ENCODE data around the gene PDAP1.

PDAP1 gene

GRCh38 chr7:99398891-99399445 is 9.4 kb downstream of the PDAP1 start:
- DNase-seq (ENCODE audit: low read depth), result no peak

GRCh38 chr7:99397297-99397983 is 11.0 kb downstream of the PDAP1 start:
- TF ChIP-seq POLR2A (IDR thresholded peaks at IDR 0.05; ENCODE audit: extremely low read depth, insufficient read length) (no peak), CTCF (IDR thresholded peaks at IDR 0.05; ENCODE audit: low read depth, low read length) (no peak), MYC (IDR thresholded peaks at IDR 0.05; ENCODE audit: low read depth, low read length) (no peak), MAX (IDR thresholded peaks at IDR 0.05; ENCODE audit: low read depth, low read length) (no peak)
- no peak overlapping the region for H3K4me3 ChIP-seq (ENCODE audit: low read depth, low read length)
- DNase-seq (ENCODE audit: low read depth), result no peak

More at GRCh38 chr7:99398891-99399445, 9.4 kb downstream of the PDAP1 start:
- no peak for TF ChIP-seq MAX (IDR thresholded peaks at IDR 0.05; ENCODE audit: low read depth, low read length)
- TF ChIP-seq POLR2A (IDR thresholded peaks at IDR 0.05; ENCODE audit: extremely low read depth, insufficient read length), result peak; percentile 12
- no peak for TF ChIP-seq MYC (IDR thresholded peaks at IDR 0.05; ENCODE audit: low read depth, low read length)
- TF ChIP-seq CTCF (IDR thresholded peaks at IDR 0.05; ENCODE audit: low read depth, low read length), result no peak
- no peak overlapping the region for H3K4me3 ChIP-seq (ENCODE audit: low read depth, low read length)

- TF ChIP-seq MAX (IDR thresholded peaks at IDR 0.05; ENCODE audit: low read depth, low read length) (no peak), CTCF (IDR thresholded peaks at IDR 0.05; ENCODE audit: low read depth, low read length) (no peak), MYC (IDR thresholded peaks at IDR 0.05; ENCODE audit: low read depth, low read length) (no peak), POLR2A (IDR thresholded peaks at IDR 0.05; ENCODE audit: extremely low read depth, insufficient read length) (no peak)
- DNase-seq (ENCODE audit: low read depth), result no peak
- no peak overlapping the region for H3K4me3 ChIP-seq (ENCODE audit: low read depth, low read length)
Measured at GRCh38 chr7:99396418-99397296, 11.7 kb downstream of the PDAP1 start.

GRCh38 chr7:99395616-99396327 is 12.6 kb downstream of the PDAP1 start:
- no peak for TF ChIP-seq CTCF (IDR thresholded peaks at IDR 0.05; ENCODE audit: low read depth, low read length)
- no peak for TF ChIP-seq POLR2A (IDR thresholded peaks at IDR 0.05; ENCODE audit: extremely low read depth, insufficient read length)
- TF ChIP-seq MAX (IDR thresholded peaks at IDR 0.05; ENCODE audit: low read depth, low read length), result no peak
- TF ChIP-seq MYC (IDR thresholded peaks at IDR 0.05; ENCODE audit: low read depth, low read length), result no peak
- DNase-seq (ENCODE audit: low read depth), result no peak

GRCh38 chr7:99394188-99394502 is 14.3 kb downstream of the PDAP1 start:
- TF ChIP-seq MYC (IDR thresholded peaks at IDR 0.05; ENCODE audit: low read depth, low read length) (no peak), MAX (IDR thresholded peaks at IDR 0.05; ENCODE audit: low read depth, low read length) (no peak)
- DNase-seq (ENCODE audit: low read depth), result no peak
- H3K4me3 ChIP-seq (ENCODE audit: low read depth, low read length), result no peak overlapping the region

More at GRCh38 chr7:99395616-99396327, 12.6 kb downstream of the PDAP1 start:
- H3K4me3 ChIP-seq (ENCODE audit: low read depth, low read length), result no peak overlapping the region
